ENCODE data around the gene KRT77.

GRCh38 chr12:52662093-52662917 lies 41.0 kb downstream of the KRT77 start:
- no peak for TF ChIP-seq POLR2AphosphoS5 (IDR thresholded peaks at IDR 0.05)
- no peak for TF ChIP-seq CTCF (IDR thresholded peaks at IDR 0.05)
- no peak for TF ChIP-seq POLR2A (IDR thresholded peaks at IDR 0.05)
- TF ChIP-seq EP300 (IDR thresholded peaks at IDR 0.05) = no peak

Measured in stomach (tissue), 4 donors.